ENCODE data around the gene LRGUK.

GRCh38 chr7:134195252-134195651 lies 68.1 kb downstream of the LRGUK start:
- TF ChIP-seq, protein P1, sequence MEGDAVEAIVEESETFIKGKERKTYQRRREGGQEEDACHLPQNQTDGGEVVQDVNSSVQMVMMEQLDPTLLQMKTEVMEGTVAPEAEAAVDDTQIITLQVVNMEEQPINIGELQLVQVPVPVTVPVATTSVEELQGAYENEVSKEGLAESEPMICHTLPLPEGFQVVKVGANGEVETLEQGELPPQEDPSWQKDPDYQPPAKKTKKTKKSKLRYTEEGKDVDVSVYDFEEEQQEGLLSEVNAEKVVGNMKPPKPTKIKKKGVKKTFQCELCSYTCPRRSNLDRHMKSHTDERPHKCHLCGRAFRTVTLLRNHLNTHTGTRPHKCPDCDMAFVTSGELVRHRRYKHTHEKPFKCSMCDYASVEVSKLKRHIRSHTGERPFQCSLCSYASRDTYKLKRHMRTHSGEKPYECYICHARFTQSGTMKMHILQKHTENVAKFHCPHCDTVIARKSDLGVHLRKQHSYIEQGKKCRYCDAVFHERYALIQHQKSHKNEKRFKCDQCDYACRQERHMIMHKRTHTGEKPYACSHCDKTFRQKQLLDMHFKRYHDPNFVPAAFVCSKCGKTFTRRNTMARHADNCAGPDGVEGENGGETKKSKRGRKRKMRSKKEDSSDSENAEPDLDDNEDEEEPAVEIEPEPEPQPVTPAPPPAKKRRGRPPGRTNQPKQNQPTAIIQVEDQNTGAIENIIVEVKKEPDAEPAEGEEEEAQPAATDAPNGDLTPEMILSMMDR (IDR thresholded peaks at IDR 0.05), result no peak
- no peak for TF ChIP-seq POLR2A (IDR thresholded peaks at IDR 0.05)
